NAMALWA (cell line): ENCODE measurements around the gene SH2D6.
"Not testable (repeated sequence)": the region's sequence is repeated elsewhere in the genome, so short reads cannot be mapped to it uniquely, and the experiment has no call there.

Experiments used
- DNase-seq: peaks from one replicate; pipeline ENCODE4 v3.0.0-alpha.2; 2015; ENCODE audit warnings: low spot score

Gene SH2D6

DNA sequence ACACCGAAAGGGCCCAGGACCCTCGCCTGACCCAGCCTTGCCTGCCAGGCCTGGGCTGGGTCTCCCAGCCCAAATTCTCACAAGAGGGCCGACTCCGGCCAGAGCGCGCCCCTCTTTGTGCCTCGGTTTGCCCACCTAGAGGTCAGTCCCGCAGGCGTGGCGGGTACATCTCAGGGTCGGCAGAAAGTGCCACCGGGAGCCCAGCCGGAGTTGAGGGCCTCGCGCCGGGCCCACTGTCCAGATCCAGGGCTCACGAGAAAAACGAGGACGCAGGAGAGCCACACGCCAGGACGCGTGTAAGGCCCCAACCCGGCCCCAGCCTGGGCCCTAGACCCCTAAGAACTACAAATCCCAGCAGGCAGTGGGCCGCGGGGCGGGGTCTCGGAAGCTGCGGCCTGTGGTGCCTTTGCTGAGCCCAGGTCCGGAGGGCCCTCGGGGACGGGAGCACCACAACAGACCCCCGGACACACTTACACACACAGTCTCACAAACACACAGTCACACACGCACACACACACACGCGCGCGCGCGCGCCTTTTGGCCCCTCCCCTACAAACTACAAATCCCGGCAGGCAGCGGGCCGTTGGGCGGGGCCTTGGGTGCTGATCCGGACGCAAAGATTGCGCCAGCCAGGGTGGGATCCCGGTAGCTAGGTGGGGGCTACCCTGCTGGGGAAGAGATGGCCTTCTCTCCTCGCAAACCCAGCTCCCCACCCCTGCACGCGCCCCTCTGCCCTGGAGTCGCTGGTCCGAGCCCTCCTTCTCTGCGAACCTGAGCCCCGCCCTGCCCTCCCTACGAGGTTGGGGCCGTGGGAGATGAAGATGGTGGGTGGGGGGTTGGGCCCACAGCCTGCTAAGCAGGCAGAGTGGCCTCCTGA is at the start of gene SH2D6:
TSS of gene SH2D6 (plus strand) at position 583 of the 877 bp plus-strand sequence. CDS start 10,752 bp downstream, outside the sequence.
- peak; percentile 89 for DNase-seq

DNA sequence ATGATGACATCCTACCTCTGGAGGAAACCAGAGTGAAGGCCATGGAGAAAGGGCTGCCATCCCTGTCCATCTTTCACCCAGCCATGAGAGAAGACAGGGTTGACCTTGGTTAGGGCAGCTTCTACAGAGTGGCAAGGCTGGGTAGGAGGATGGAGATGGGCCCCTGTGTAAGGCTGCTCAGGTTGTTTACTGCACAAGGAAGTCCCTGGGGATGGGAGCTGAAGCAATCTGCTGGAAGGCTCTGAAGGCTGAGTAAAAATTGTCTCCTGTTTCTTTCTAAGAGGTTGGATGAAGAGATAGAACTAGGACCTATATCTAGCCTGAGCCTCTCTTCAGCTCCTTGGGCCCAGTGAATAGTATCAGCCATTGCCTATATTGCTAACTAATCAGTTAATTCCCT is 49.6 kb upstream of the SH2D6 start:
- DNase-seq, result no peak

DNA sequence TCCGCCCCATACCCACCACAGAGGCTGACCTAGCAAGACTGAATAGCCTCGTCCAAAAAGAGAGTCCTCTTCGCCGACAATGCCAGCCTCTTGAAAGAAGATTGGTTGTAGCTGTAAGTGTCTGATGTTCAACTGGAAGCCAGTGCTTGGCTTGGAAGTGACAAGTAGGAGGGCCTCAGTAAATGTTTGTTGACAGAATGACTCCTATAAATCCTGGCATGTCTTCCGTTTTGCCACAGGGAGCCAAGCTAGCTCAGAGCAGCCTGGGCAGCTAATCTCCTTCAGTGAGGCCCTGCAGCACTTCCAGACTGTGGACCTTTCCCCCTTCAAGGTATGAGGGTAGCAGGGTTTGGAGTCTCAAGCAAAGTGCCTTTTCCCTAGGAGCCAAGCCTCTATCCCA is 49.0 kb upstream of the SH2D6 start:
- DNase-seq, result no peak

DNA sequence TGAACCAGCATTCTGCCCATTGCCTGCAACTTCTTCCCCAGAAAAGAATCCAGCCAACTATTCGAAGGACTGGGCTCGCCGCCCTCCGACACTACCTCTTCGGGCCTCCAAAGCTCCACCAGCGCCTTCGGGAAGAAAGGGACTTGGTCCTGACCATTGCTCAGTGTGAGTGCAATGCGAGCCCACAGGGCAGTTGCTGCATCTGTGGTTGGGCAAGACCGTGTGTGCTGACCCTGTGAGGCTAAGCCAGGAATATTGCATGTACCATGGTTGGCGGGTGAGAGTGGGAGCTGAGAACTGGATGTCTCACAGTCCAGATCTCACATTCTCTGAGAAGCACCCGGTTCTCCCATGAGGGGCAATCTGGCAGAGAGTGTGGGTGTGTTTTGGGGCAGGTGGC is 47.5 kb upstream of the SH2D6 start:
- no peak for DNase-seq

DNA sequence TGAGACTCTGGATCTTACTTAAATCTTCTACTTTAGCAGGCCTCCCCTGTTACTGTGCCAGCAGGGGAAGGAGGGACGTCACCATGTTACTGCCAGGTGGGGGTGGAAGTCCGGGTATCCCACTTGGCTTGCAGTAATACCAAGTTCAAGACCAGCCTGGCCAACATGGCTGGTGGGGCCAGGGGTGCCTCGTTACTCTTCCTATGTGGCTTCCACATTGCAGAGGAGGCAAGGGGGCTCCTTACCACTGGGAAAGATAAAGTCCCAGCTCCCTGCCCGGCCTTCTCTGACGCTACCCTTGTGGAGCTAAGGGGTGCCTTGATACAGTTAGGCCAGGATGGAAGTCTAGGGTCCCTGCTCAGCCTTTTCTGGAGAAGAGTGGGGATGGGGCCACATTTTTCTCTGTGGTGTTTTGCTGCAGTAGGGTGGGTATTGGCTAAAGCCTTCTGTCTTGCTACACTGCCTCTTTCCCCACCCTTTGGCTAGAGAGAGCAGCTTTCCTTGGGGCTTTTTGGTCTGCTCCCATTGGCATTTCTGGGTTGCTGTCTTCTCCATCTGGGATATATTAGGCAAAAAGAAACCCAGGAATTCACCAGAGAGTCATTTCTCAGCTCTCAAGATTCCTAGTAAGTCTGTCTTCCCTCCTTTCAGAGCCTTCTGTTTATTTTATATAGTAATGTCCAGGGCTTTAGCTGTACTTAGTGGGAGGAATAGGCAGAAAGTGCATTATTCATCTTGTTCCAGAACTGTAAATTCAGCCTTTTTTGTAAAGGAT is 42.0 kb upstream of the SH2D6 start:
- no peak for DNase-seq

DNA sequence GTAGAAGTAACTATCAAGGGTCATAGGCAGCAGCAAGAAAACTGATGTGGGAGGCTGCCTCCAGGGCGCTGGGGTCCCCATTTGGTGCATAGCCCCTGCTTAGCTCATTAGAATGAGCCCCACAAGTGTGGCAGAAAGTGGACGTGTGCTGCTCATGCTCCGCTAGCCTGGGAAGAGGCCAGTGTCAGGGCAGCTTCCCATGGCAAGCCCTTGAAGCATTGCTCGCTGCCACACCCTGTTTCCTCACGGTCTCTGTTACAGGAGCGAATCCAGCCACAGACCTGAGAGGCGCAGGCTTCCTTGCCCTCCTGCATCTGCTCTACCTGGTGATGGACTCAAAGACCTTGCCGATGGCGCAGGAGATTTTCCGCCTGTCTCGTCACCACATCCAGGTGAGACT is 41.4 kb upstream of the SH2D6 start:
- DNase-seq, result no peak

DNA sequence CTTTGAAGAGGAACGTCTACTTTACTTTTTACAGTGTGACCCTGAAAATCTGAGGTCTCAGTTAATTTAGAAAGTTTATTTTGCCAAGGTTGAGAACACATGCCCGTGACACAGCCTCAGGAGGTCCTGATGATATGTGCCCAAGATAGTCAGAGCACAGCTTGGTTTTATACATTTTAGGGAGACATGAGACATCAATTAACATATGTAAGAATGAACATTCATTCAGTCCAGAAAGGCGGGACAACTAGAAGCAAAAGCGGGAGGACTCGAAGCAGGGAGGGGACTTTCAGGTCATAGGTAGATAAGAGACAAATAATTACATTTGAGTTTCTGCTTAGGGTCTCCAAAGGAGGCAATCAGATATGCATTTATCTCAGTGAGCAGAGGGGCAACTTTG is 40.3 kb upstream of the SH2D6 start:
- no peak for DNase-seq

DNA sequence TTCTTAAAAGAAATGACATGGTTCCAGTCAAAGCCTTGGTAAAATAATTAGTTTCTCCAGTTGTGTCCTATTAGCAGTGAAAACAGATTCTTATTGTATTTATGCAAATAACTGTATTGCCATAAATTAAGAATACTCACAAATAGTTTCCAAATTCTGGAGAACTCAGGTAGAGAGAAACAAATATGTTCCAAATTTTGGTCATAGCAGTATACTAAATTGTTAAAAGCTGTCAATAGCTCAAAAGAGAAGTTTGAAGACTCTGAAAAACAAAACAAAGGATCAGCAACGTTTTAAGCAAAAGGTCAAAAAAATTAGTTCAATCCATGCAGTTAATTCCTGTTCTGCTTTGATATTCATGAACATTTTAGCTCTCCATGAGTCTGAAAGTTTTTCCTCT is 38.5 kb upstream of the SH2D6 start:
- peak; percentile 19 for DNase-seq

DNA sequence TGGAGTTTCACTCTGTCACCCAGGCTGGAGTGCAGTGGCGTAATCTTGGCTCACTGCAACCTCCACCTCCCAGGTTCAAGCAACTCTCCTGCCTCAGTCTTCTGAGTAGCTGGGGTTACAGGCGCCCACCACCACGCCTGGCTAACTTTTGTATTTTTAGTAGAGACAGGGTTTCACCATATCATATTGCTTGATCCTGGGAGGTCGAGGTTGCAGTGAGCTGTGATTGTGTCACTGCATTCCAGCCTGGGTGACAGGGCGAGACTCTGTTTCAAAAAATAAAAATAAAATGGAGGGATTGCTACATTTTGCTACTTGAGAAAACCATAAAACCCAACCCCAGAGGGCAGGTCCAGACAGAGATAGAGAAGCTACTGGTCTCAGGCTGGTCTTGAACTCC is 35.4 kb upstream of the SH2D6 start:
- not testable (repeated sequence) for DNase-seq

DNA sequence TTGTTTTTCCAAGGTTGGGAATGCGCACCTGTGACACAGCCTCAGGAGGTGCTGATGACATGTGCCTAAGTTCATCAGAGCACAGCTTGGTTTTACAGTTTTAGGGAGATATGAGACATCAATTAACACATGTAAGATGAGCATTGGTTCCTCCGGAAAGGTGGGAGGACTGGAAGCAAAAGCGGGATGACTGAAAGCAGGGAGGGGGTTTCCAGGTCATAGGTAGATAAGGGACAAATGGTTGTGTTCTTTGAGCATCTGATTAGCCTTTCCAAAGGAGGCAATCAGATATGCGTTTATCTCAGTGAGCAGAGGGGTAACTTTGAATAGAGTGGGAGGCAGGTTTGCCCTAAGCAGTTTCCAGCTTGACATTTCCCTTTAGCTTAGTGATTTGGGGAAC is 34.7 kb upstream of the SH2D6 start:
- DNase-seq, result no peak

DNA sequence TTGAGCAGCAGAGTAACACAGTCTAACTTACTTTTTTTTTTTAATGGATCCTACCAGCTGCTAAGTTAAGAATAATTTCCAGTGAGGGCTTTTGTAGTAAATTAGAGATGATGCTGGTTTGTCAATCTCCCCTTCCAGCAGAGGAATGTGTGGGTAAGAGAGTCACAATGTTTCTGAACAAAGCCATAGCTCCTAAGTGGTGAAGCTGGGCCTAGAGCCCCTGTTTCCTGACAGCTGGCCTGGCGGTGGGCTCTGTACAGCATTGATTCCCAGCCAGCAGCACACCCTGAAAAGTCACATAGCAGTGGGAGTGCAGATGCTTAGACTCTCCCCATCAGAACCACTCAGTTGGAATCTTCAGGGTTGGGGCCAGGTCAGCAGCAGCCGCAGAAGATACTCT is 32.8 kb upstream of the SH2D6 start:
- DNase-seq, result no peak

DNA sequence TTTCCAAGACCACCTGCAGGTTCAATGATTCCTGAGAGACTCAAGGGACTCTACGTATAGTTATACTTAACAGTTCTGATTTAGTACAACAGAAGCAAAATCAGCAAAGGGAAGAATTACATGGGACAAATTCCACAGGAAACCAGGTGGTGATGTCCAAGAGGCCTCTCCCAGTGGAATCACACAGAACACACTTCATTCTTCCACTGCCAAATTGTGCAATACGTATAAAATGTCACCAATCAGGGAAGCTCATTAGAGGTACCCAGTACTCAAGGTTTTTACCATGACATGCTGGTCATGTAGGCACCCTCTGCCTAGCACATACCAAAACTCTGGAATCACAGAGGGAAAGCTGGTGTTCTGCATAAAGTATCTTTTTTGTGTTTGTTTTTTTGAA is 30.8 kb upstream of the SH2D6 start:
- no peak for DNase-seq

DNA sequence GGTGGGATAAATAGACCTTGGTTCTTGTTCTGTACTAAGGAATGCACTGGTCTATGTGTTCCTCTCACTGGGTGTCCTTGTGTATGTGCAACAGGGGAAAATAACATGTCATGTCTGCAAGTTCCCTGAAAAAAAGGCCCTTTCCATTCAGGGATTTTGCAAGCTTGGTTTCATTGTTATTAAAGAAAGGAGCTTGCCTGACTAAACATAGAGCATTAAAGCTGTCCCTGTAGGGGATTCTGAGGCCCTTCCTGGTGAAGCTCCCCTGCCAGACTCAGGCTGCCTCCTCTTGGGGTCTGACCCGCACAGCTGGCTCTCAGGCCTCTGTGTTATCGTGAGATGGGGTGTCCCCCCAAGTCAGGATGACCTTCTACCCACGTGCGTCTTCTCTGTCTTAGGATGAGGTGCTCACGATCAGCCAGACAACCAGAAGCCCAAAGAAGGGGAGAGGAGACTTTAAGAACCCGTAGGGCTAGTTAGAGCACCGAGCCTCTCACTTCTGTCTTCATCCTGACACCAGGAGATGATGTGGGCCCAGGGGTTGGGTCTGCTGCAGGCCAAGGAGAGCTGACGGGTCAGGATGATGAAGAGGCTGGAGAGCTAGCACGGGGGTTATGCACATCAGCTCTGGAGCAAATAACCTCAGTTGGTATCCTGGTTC is 29.5 kb upstream of the SH2D6 start:
- DNase-seq, result no peak

DNA sequence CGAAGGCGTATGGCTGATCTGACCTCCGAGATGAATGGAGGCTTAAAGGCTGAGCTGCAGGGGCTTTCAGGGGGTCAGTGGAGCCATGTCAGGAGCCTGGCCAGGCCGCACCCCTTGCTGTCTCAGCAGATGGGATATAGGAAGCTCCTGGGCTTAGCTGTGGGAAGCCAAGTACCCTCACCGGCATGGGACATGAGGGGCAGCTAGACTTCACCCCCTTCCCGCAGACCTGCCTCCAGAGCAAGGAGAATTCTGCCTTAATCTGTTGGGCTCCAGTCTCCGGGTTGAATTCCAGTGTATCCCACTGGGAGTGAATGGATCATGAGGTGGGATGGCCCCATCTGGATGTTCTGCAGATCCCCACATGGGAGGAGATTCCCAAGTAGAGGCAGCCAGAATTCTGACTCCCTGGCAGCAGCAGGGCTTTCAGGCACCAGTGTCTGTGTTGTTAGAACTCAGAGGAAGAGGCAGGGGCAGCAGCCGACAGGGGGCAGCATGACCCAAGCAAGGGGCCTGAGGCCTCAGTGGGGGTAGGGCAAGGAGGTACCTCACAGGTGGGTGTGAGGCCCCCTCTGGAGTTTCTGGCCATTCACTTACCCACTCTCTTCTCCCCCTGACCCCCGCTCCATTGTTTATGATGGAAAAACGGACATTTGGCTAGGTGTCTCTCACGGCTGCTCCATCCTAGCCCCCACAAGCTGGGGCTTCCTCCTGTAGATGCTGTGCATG is 27.4 kb upstream of the SH2D6 start:
- peak; percentile 76 for DNase-seq

DNA sequence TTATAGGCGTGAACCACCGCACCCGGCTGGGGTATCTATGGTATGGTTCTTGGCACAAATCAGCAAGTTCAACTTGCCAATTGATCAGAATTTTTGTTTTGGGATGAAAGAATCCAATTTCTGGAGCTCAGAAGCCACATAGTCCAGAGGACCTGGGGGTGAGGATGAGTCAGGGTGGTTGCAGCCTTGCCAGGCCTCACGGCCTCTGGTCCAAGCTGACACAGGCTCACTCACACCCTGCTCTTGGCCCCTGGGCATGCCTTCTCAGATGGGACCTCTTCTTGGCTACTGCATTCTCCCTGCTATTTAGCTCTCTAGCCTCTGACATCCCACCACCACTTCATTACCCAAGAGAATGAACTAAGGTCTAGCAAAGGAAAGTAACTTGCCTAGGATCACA is 24.7 kb upstream of the SH2D6 start:
- DNase-seq, result no peak

DNA sequence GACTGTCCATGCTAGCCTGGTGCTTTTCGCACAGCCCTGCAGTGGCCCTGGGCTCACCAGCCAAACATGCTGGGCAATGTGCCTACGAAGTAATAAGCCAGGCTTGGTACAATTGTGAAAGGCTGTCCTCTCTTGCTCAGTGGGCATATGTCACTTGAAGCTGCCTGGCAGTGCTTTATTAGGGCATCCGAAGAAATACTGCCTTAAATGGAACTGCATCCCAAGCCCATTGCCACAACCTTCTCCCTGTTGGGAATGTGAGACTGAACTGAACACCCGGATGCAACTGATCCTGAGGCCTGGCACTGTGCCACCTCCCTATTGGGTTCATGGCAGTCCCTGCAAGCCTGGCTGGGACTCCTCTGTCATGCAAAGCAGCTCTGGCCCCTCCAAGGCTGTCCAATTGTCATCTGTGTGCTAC is 24.2 kb upstream of the SH2D6 start:
- DNase-seq, result no peak

DNA sequence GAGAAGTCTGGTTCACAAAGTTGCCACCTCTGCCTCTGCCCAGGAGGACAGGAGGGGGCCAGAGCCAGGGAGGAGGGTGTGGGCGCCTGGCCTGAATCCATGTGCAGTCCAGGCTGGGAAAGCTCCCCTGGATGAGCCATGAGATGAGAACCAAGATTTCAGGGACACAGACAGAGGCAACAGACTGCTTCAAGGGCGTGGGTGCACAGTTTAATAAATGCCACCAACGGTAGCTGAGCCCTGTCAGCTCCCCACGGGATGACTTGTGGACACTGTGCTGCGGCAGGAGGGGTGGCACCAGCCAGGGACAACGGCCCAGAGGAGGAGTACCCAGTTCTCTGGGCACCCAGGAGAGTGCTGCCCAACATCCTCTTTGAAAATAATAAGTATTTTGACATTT is 23.5 kb upstream of the SH2D6 start:
- DNase-seq, result no peak

DNA sequence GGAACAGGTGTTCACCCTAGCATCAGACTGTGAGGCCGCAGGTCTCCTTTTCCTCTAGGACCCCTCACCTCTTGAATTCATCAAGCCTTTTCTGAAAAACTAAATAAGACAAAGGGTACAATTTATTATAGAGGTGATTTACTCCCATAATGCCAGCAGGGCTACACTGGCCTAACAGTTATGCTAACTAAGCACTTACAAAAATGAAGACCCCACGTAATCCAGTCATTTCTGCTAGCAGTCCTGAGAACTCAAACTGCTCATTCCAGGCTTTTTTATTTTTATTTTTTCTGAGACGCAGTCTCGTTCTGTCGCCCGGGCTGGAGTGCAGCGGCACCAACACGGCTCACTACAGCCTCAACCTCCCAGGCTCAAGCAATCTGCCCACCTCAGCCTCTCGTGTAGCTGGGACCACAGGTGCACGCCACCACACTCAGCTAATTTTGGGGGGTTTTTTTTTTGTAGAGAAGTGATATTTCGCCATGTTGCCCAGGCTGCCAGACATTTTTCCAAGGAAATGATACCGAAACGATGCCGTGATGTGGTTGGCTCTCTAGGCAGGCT is 22.5 kb upstream of the SH2D6 start:
- no peak for DNase-seq

DNA sequence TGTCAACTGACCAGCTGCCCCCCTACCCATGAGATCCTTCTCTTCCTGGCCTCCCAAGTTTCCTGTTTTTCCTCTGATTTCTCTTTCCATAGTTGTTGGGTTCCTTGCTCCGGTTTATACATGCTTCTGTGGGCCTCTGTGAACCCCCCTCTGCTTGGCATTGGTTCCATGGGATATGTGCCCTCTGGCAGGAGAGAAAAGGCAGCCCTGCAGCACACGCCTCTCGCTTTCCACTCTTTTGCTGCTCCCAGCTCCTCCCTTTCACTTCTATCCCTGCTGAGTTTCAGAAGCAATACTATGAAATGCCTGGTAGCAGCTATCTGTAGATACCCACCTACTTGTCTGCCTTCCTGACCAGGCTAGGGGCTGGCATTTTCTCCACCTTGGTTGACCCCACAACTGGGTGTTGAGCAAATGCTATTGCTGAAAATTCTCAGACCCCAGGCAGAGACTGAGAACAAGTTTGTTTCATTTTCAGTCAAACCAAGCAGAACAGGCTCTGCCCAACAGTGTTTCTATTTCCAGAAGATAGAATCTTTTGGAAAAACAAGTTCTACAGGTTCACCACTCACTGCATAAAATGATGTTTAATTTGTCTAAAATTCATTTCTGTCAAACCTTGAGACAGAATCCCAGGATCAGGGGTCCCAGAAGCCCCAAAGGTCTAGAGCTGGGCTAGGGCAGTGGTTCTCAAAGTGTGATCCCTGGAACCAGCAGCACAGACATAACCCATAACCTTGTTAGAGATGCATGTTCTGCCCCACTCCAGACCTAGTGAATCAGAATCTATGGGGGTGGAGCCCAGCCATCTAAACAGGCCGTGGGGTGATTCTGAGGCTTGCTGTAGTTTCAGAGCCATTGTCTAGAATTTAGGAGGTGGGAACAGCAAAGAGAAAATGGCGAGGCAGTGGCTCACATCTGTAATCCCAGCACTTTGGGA is 21.7 kb upstream of the SH2D6 start:
- DNase-seq, result no peak

DNA sequence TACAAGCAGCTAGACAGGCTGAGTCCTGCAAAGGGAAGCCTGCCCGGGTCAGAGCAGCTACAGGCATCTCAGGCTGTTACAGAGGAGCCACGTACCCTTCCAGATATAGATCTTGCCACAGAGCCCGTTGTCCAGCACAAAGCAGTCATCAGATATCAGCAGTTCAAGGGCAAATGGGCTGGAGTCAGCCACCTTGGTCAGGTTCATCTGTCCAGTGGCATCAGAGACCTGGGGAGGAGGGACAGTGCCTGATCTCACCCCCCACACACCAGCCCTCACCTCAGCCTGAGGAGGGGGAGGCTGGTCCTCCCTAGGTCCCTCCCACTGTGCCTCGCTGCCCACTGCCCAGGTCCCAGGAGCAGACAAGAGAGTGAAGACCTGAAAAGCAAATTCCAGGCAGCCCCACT is 20.6 kb upstream of the SH2D6 start:
- DNase-seq, result no peak
